HG03066 (cell line): ENCODE data around the gene FBXL13.
"Not testable (repeated sequence)": the region's sequence is repeated elsewhere in the genome, so short reads cannot be mapped to it uniquely, and the experiment has no call there.

Experiments used
- ATAC-seq: cut with Tn5 transposase; IDR thresholded peaks from one replicate; pipeline ENCODE4 v1.9.1; 2021; ENCODE audit warnings: low read depth; ENCODE audit not compliant: unreplicated experiment

Gene FBXL13

DNA sequence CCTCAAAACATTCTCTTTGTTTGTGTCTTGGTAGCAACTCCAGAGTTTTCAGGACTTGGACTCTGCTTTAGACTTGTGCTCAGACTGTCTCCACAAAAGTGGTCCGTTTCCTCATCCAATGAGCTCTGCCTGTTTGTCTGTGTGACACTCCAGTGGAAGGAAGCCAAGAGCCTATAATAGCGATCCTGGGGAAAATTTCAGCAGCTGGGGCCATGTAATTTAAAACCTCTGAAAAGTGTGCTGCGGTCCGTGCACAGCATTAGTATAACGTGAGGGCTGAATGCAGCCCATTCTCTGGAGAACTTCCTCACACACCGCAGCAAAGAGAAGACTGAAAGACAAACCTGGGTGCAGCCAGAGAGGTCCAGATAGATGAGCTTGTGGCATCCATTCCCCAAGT lies 161.9 kb downstream of the FBXL13 start, which contains the start of gene LRRC17:
Gene LRRC17 (plus strand): TSS at position 259 of the 400 bp plus-strand sequence. CDS start 20,914 bp downstream, outside the sequence.
- no peak for ATAC-seq

- ATAC-seq = no peak
Measured at GRCh38 chr7:102908676-102909075, 165.9 kb downstream of the FBXL13 start.

DNA sequence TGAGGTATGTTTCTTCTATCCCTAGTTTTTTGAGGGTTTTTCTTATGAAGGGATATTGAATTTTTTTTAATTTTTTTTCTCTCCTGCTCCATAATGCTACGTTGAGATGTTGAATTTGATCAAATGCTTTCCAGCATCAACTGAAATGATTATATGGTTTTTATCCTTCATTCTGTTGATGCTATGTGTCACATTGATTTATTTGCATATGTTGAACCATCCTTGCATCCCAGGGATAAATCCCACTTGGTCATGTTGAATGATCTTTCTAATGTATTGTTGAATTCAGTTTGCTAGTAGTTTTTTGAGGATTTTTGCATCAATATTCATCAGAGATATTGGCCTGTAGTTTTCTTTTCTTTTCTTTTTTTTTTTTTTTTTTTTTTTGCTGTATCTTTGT lies 171.0 kb downstream of the FBXL13 start:
- not testable (repeated sequence) for ATAC-seq

GRCh38 chr7:102902052-102902451 lies 172.5 kb downstream of the FBXL13 start:
- not testable (repeated sequence) for ATAC-seq

DNA sequence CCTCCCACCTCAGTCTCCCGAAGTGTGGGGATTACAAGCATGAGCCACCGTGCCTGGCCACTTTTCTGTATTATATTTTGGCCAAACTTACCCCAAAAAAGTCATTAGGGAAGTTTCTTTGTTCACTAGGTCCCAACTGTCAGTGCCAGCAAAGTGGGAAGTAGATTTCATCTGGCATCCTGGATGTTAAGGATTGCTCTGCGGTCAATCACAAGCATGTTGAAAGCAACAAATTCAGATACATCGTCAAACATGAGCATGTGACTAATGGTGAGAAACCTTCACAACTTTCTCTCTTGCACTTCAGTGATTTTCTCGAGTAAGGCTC lies 176.1 kb downstream of the FBXL13 start:
- ATAC-seq = no peak

- no peak for ATAC-seq
Measured at GRCh38 chr7:102897856-102898531, 176.6 kb downstream of the FBXL13 start.

- no peak for ATAC-seq
Measured at GRCh38 chr7:102897211-102897631, 177.4 kb downstream of the FBXL13 start.

DNA sequence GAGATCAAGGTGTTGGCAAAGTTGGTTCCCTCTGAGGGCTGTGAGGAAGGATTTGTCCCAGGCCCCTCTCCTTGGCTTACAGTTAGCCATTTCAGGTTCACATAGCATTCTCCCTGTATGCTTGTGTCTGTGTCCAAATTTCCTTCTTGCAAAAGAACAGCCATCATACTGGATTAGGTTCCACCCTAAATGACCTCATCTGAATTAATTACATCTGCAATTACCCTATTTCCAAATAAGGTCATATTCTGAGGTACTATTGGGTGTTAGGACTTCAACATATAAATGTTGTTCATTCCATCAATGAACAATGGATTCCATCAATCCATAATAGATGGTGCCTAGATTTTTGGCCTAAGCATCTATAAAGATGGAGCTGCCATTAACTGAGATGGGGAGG lies 178.0 kb downstream of the FBXL13 start:
- no peak for ATAC-seq

- ATAC-seq = no peak
Measured at GRCh38 chr7:102895602-102896001, 179.0 kb downstream of the FBXL13 start.

DNA sequence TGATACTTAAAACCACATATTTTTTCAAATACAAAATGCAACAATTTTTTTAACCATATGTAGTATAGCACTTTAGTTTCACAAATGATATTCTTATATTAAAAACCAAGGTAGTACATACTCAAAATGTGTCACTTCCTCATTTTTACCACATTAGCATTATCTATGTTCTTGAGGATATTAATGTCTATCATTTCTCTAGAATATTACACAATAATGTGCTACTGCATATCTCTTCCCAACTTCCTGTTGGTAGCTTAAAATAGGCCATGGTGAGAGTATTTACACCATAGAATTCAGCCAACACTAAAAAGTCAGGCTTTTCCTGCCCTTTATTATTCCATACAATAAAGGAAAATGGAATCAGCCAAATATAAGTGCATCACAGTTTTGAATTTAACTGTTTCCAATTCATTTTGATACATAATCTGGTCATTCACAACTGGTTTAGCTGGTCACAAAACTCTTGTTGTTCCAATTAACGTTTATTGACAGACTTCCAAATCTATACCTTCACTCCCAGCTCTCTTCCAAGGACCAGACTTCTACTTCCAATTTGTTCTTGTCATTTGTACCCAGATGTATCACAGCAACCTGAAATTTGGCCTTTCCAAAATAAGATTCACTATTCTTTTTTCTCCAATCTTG lies 181.8 kb downstream of the FBXL13 start:
- ATAC-seq = no peak

- ATAC-seq = no peak
Measured at GRCh38 chr7:102891693-102892261, 182.8 kb downstream of the FBXL13 start.

DNA sequence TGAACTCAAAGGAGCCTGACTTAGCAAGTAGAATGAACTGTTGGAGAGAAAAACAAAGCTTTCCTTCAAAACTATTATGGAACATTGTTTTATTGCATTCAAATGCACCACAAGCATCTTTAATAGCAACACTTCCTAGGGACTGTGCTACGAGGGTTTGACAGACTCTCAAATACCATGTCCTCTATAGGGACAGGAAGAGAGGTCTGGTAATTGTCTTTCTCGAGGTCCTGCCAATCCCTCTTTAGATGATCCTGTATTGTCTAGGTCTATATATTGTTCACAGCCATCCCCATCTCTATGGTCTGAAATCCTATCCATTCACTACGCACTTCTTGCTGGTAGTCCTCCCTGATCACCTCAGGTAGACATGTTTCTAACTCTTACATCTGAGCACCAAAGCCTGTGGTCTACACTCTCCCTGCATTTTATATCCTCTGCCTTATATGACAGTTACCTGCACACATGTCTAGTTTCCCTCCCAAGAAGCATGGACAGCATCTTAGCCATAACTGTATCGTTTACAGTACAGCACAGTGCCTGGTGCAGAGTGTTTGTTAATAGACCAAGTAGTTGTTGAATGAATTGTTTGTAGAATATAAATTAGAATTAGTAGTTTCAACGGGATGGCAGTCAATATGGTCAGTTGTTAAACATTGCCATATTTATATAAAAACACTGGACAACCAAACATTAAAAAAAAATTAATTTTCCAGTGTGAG lies 183.5 kb downstream of the FBXL13 start:
- no peak for ATAC-seq

DNA sequence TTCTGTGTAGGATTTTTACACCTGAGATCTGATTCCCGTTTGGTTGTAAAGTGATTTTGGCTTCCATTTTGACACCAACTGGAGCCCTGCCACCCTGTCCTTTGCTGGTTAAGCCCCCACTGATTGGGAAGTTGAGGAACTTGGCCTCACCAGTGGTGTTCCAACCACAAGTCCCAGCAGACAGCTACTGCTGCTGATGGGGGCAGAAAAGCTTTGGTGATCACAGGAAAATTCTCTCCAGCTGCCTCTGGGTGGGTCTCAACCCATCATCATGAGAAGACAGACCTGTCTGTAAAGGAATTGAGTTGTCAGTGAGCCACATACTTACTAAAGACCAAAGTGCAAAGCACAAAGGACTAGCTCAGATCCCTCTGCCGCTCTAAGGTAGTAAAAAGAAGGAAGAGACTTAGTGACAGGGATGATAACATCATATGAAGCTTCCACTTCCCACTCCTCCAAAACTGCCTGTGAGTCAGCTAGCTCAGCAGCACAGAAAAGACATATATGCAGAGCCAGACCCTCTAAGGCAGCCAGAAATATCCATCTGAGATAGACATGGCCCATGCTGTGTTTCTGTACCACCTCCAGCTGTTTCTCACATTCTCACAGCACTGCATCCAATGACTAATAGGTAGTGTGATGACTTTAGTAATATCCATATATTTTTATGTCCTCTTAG lies 184.2 kb downstream of the FBXL13 start:
- no peak for ATAC-seq

GRCh38 chr7:102889851-102890250 lies 184.7 kb downstream of the FBXL13 start:
- no peak for ATAC-seq

DNA sequence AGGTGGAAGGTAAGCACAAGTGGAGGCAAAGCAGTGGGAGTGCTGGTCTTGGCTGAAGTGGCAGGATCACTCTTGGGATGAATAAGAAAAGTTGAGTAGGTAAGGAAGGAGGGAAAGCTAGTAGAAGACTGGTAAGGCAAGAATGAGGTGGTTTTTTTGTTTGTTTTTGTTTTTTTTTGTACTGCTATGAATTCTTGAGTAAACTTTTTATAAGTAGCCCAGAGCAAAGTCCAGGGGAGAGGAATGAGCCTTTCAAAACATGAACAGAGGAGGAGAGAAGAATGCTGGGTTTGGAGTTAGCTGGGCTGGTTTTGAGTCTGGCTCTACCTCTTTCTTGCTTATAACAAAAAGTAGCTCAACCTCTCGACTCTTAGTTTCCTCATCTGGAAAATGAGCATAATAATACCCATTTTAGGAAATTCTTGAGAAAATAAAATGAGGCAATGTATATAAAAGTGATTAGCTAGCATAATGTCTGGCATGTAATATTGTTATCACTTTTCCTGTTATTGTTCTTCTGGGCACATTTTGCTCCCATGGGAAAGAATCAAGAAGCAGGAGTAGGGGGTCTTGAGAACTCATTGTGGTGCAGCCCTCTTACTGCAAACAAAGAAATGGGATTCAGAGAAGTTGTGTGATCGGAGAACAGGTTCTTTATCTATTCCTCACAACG lies 185.9 kb downstream of the FBXL13 start:
- no peak for ATAC-seq

- no peak for ATAC-seq
Measured at GRCh38 chr7:102883098-102883860, 191.3 kb downstream of the FBXL13 start.

DNA sequence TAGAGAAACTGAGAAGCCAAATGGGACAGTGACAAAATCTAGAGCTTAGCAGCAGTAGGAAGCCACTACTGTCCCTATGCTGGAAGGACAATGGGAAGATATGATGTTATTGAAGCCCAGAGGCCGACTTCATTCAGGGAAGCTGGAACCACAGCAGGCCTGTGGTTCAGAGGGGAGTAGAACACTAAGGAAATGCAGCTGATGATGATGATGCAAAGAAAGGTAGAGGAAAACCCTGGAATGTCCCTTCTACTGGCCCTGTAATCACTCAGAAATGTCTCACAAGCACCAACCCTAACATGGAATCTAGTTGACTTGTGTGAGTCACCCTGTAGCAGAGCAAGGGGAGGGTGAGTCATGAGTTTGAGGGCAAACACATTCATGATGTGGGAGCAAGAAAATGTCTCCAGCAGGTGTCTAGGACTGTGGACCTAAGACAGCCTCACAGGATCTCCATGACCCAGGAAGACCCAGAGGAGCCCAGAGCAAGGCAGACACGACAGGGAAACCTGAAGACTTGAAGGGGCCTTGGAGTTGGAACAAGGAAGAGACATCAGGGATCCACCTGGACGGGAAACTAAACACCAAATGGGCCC lies 198.8 kb downstream of the FBXL13 start:
- ATAC-seq = no peak

DNA sequence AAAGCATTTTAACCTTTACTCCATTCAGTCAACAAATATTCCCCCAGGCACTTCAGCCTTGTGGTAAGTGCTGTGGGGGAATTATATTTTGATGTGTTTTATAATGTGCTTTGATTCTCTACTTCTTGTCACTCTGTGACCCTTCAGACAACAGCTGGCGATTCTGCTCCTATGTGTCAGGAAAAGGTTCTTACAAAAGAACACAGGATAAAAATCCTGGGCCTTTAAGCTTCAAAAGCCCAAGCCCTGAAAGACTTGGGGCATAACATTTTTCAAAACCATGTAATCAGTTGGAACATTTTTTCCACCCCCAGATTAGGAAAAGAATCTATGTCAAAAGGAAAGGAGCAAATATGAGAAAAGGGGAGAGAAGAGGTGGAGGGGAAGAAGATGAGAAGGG lies 199.6 kb downstream of the FBXL13 start:
- no peak for ATAC-seq

- peak; percentile 100 for ATAC-seq
Measured at GRCh38 chr7:102874166-102874829, 200.3 kb downstream of the FBXL13 start.
